ENCODE measurements around the gene PHKA2. TPM values are rescaled to one million over a fixed set of nuclear protein-coding genes. Genes with fewer than 3 reads are reported as not detected.
"Not testable (repeated sequence)": the region's sequence is repeated elsewhere in the genome, so short reads cannot be mapped to it uniquely, and the experiment has no call there.

The PHKA2 gene
- total RNA-seq, 1 experiment from 2014 or later = 34.4 TPM

DNA sequence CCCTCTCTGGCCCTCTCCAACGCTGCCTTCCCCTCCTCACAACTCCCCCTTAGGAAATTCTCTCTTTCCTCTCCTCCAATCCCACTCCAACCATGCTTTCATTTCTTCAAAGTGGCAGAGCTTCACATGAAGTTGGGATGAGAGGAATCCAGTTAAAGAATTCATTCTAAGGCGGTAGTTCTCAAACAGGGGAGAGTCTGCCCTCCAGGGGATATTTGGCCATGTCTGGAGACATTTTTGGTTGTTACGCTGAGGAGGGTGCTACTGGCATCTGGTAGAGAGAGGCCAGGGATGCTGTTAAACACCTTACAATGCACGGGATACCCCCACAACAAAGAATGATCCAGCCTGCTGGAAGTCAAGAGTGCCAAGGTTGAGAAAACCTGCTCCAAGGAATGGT lies 40.5 kb upstream of the PHKA2 start:
- CTCF ChIA-PET = no interaction called here
- Histone ChIP-seq H3K4me1 (replicated peaks; ENCODE audit: insufficient read depth) (no peaks in the 10 kb centered on the region), H2AFZ (no peak overlapping the region), H3K36me3 (ENCODE audit: low read depth) (no peaks in the 10 kb centered on the region), H3K79me2 (ENCODE audit: low read depth) (no peaks in the 10 kb centered on the region), H3F3A (ENCODE audit: insufficient read depth, low read depth) (no peaks in the 10 kb centered on the region), H3K4me2 (no peak overlapping the region), H3K4me3 (no peak overlapping the region), H3K27ac (no peak overlapping the region), H3K27me3 (ENCODE audit: insufficient read depth, low read depth) (no peaks in the 10 kb centered on the region), H3K9me3 (ENCODE audit: insufficient read depth, low read depth) (no peaks in the 10 kb centered on the region), H4K20me1 (ENCODE audit: insufficient read depth) (no peaks in the 10 kb centered on the region), H3K9me2 (ENCODE audit: insufficient read depth) (no peaks in the 10 kb centered on the region)
- BruUV-seq (replicated peaks) = no TSS peak
- TF ChIP-seq, protein P1, sequence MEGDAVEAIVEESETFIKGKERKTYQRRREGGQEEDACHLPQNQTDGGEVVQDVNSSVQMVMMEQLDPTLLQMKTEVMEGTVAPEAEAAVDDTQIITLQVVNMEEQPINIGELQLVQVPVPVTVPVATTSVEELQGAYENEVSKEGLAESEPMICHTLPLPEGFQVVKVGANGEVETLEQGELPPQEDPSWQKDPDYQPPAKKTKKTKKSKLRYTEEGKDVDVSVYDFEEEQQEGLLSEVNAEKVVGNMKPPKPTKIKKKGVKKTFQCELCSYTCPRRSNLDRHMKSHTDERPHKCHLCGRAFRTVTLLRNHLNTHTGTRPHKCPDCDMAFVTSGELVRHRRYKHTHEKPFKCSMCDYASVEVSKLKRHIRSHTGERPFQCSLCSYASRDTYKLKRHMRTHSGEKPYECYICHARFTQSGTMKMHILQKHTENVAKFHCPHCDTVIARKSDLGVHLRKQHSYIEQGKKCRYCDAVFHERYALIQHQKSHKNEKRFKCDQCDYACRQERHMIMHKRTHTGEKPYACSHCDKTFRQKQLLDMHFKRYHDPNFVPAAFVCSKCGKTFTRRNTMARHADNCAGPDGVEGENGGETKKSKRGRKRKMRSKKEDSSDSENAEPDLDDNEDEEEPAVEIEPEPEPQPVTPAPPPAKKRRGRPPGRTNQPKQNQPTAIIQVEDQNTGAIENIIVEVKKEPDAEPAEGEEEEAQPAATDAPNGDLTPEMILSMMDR (conservative IDR thresholded peaks at IDR 0.05) = no peak
- no peak for TF ChIP-seq EZH2 (IDR thresholded peaks at IDR 0.05; ENCODE audit: low read depth)
- no peak for DNase-seq
- intact Hi-C loops (cut with micrococcal nuclease; ENCODE audit: unreplicated experiment) = no loop called here
- POLR2A ChIA-PET (ENCODE audit: unreplicated experiment) = no interaction called here

DNA sequence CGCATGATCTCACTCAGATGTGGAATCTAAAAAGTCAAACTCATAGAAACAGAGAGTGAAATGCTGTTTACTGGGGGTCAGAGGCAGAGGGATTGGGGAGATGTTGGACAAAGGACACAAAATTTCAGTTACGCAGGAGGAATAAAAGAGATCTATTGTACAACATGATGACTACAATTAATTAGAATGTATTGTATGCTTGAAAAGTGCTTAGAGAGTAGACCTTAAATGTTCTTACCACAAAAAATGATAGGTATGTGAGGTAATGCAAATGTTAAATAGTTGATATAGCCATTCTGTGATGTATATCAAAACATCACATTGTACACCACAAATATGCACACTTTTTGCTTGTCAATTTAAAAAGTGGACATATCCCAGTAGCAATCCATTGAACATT lies 36.1 kb upstream of the PHKA2 start:
- POLR2A ChIA-PET (ENCODE audit: unreplicated experiment) = no interaction called here
- intact Hi-C loops (cut with micrococcal nuclease; ENCODE audit: unreplicated experiment) = loop anchor here (10.0 kb wide), 2 partner anchors 85 to 625 kb away; no protein-coding TSS in a partner anchor

DNA sequence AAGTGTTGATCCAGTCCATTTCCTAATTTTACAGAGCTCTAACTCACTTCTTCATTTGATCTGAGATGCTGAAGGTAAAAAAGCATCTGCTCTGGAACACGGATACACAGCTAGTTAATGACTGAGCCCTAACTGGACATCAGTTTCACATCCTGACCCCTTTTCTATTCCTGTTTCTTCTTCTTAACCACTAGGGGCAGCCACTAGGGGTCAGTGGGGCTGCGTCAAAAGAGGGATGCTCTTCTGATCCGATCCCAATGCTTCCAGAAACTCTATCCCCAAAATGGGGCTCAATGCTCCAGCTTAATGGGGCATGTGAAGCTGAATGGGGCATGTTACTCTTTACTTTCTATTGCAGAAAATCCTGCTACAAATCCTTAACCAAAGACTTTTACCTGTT lies 33.4 kb upstream of the PHKA2 start:
- no peaks in the 10 kb centered on the region for H3K9me2 ChIP-seq (ENCODE audit: insufficient read depth)
- H3K4me2 ChIP-seq = no peak overlapping the region
- CTCF ChIA-PET = no interaction called here
- H3F3A ChIP-seq (ENCODE audit: insufficient read depth, low read depth) = no peaks in the 10 kb centered on the region
- H3K36me3 ChIP-seq (ENCODE audit: low read depth) = no peaks in the 10 kb centered on the region
- TF ChIP-seq, protein P1 (conservative IDR thresholded peaks at IDR 0.05) = peak; percentile 64
- no peak for TF ChIP-seq EZH2 (IDR thresholded peaks at IDR 0.05; ENCODE audit: low read depth)
- H3K79me2 ChIP-seq (ENCODE audit: low read depth) = no peaks in the 10 kb centered on the region
- H4K20me1 ChIP-seq (ENCODE audit: insufficient read depth) = no peaks in the 10 kb centered on the region
- intact Hi-C loops (cut with micrococcal nuclease; ENCODE audit: unreplicated experiment) = loop anchor here (2.0 to 10.0 kb wide), 3 partner anchors 82 to 622 kb away; no protein-coding TSS in a partner anchor
- DNase-seq = peak in 1 of 2 experiments; percentile 6
- no peaks in the 10 kb centered on the region for H3K27me3 ChIP-seq (ENCODE audit: insufficient read depth, low read depth)
- H3K4me1 ChIP-seq (replicated peaks; ENCODE audit: insufficient read depth) = no peaks in the 10 kb centered on the region
- H3K27ac ChIP-seq = no peak overlapping the region
- POLR2A ChIA-PET (ENCODE audit: unreplicated experiment) = no interaction called here
- BruUV-seq (replicated peaks) = no TSS peak
- H3K9me3 ChIP-seq (ENCODE audit: insufficient read depth, low read depth) = no peaks in the 10 kb centered on the region
- no peak overlapping the region for H2AFZ ChIP-seq
- H3K4me3 ChIP-seq = no peak overlapping the region

More for the DNA sequence above, 36.1 kb upstream of the PHKA2 start:
- Histone ChIP-seq H3K4me2 (no peak overlapping the region), H2AFZ (no peak overlapping the region), H3K36me3 (ENCODE audit: low read depth) (no peaks in the 10 kb centered on the region), H3K9me3 (ENCODE audit: insufficient read depth, low read depth) (no peaks in the 10 kb centered on the region), H3K27me3 (ENCODE audit: insufficient read depth, low read depth) (no peaks in the 10 kb centered on the region), H3K4me1 (replicated peaks; ENCODE audit: insufficient read depth) (no peaks in the 10 kb centered on the region), H4K20me1 (ENCODE audit: insufficient read depth) (no peaks in the 10 kb centered on the region), H3K9me2 (ENCODE audit: insufficient read depth) (no peaks in the 10 kb centered on the region), H3K79me2 (ENCODE audit: low read depth) (no peaks in the 10 kb centered on the region), H3K27ac (no peak overlapping the region), H3F3A (ENCODE audit: insufficient read depth, low read depth) (no peaks in the 10 kb centered on the region), H3K4me3 (no peak overlapping the region)
- no peak for DNase-seq
- CTCF ChIA-PET = interaction anchor here (0.6 kb wide), 1 partner anchor 297 kb away, joined by 3 read pairs; no protein-coding TSS in a partner anchor
- TF ChIP-seq, protein P1 (conservative IDR thresholded peaks at IDR 0.05) = no peak
- no peak for TF ChIP-seq EZH2 (IDR thresholded peaks at IDR 0.05; ENCODE audit: low read depth)
- BruUV-seq (replicated peaks) = no TSS peak

DNA sequence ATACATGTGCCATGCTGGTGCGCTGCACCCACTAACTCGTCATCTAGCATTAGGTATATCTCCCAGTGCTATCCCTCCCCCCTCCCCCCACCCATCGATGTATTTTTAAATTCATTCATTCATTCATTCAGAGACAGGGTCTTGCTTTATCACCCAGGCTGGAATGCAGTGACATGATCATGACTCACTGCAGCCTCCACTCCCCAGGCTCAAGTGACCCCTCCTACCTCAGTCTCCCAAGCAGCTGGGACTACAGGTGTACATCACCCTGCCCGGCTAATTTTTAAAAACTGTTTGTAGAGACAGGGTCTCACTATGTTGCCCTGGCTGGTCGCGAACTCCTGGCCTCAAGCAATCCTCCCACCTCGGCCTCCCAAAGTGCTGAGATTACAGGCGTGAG lies 32.7 kb upstream of the PHKA2 start:
- H4K20me1 ChIP-seq (ENCODE audit: insufficient read depth); DNase-seq; POLR2A ChIA-PET (ENCODE audit: unreplicated experiment); H2AFZ ChIP-seq; H3K9me3 ChIP-seq (ENCODE audit: insufficient read depth, low read depth); H3K27me3 ChIP-seq (ENCODE audit: insufficient read depth, low read depth); H3K79me2 ChIP-seq (ENCODE audit: low read depth); H3F3A ChIP-seq (ENCODE audit: insufficient read depth, low read depth); H3K4me3 ChIP-seq; H3K27ac ChIP-seq; H3K4me1 ChIP-seq (replicated peaks; ENCODE audit: insufficient read depth); H3K9me2 ChIP-seq (ENCODE audit: insufficient read depth); H3K36me3 ChIP-seq (ENCODE audit: low read depth); BruUV-seq (replicated peaks); CTCF ChIA-PET; H3K4me2 ChIP-seq: not testable (repeated sequence)
- intact Hi-C loops (cut with micrococcal nuclease; ENCODE audit: unreplicated experiment) = loop anchor here (2.0 to 10.0 kb wide), 3 partner anchors 82 to 622 kb away; no protein-coding TSS in a partner anchor

All from PC-9 (cell line).